NOMO-1 treated with dmso at 0.1 percent for 144 hours (cell line): ENCODE data around the gene G2E3.
"Not testable (repeated sequence)": the region's sequence is repeated elsewhere in the genome, so short reads cannot be mapped to it uniquely, and the experiment has no call there.

ENCODE experiments used
- DNase-seq: peaks from one replicate; lab custom pipeline; 2025; ENCODE audit not compliant: unreplicated experiment; lab: John Stamatoyannopoulos, UW

The G2E3 gene

DNA sequence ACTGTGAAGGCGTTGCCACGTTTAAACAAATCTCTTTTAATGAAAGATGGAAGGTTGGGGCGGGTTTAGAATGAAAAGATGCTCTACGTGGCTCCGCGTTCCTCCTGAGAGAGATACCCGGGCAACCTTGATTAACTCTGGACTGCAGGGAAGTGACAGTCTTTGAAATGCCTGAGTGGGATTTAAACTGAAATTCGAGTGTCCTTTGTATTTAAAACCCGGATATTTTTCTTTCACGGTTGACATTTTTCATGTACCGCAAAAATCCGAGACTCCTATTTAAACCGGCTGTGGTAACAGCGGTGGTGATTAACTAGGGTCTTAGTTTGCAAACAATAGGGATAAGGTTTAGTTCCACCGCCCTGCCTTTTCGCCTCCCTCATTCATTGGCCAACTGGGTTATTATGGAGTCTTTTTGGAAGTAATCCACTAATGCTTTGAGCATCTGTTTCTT lies 707 bp downstream of the G2E3 start:
- DNase-seq: no peak

DNA sequence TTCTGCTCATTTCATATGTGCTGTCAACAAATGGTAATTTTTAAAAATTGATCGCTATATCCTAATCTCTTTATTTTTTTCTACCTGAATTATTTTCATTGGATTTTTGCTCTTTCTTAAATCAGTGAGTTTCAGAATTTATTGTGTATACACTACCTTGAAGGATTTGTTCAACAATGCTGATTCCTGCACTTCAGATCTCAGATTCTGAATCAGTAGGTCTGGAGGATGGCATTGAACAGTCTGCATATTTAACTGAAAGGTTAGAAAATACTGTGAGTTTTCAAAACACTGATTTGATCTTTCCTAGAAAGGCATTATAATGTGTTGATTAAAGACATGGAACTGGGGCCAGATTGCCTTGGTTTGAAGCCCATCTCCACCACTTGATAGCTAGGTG lies 1.6 kb downstream of the G2E3 start:
- DNase-seq: no peak

- no peak for DNase-seq
Measured at GRCh38 chr14:30564235-30564867, 5.4 kb downstream of the G2E3 start.

DNA sequence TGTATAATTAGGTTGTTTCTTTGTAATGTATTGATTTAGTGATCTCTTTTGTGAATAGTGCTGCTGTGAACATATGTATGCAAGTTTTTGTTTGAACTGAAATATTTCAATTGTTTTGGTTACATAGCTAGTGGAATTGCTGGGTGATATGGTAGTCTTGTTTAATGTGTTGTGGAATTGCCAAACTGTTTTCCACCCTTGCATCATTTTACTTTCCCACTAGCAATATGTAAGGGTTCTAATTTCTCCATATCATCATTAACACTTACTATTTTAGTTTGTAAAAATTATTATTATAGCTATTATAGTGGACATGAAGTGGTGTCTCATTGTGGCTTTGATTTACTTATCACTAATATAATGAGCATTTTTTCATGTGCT lies 5.9 kb downstream of the G2E3 start:
- no peak for DNase-seq

DNA sequence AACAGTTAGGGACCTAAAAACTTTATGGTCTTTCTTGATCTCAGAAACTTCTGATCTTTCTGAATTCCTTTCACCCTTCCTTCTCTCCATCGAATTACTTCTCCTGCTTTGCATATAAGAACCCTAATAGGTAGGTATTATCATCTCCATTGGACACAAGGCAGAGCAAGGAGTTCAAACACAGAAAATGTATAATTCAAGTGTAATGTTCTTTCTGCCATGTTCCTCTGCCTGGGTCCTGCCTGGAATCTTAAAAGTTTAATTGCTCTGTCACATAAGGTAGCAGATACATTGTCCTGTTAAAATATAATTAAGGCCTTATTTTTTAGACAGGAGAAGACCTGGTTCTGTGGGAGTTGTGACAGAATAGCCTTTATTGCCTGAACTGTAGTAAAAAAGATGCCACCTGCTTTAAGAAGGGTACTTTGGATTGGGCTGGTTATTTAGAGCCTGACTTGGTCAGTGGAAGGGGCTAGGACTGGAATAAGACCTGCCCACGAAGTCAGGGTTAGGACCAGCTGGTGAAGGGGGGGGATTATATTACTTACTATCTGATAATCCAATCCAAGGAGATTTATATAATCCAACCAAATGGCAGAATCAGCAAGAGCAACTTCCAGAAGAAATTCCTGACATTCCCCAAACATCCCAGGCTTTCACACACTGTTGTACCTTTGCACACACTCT lies 10.4 kb downstream of the G2E3 start:
- DNase-seq: no peak

DNA sequence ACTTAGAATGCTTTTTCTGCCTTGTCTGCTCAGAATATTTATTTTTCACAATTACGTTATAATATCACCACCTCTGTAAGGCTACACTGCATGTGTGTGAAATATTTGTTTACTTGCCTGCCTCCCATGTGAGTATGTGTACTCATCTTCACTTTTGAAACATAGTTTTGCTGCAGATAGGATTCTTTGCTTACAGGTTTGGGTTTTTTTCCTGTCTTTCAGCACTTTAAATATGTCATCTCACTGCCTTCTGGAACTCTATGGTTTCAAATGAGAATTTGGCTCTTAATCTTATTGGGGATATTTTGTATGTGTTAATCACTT lies 10.9 kb downstream of the G2E3 start:
- no peak for DNase-seq

- DNase-seq: no peak
Measured at GRCh38 chr14:30572237-30572636, 13.3 kb downstream of the G2E3 start.

- DNase-seq: no peak
Measured at GRCh38 chr14:30572771-30573170, 13.8 kb downstream of the G2E3 start.

DNA sequence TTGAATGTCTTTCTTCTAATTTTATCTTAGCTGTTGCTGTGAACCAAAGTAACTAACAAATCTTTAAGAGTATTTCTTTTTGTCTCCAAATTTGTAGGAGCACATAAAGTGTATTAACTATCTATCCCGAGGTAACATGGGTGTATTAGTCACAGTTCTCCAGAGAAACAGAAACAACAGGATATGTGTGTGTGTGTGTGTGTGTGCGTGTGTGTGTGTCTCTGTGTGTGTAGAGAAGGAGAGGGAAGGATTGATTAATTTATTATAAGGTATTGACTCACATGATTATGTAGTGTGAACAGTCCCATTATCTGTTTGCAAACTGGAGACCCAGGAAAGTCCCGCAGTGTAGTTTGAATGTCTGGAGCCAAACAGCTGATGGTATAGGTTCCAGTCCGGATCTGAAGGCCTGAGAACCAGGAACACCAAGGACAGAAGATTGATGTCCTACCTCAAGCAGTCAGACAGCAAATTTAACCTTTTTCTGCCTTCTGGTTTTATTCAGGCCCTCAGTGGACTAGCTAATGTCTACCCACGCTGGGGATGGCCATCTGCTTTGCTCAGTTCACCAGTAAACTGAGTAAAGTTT lies 14.4 kb downstream of the G2E3 start:
- DNase-seq: no peak

DNA sequence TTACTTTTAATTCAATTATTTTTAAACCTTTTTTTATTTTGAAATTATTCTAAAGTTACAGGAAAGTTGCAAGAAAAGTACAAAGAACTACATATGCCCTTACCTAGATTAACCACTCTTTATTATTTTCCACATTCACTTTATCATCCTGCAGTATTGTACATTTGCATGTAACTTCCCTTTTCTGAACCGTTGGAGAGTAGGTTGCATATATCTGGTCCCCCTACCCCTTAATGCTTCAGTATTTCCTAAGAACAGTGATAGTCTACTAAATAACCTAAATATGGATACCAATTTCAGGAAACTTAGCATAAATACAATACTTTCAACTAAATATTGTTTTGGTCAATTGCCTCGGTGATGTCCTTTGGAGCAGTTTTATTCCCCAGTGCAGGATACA lies 15.0 kb downstream of the G2E3 start:
- no peak for DNase-seq

DNA sequence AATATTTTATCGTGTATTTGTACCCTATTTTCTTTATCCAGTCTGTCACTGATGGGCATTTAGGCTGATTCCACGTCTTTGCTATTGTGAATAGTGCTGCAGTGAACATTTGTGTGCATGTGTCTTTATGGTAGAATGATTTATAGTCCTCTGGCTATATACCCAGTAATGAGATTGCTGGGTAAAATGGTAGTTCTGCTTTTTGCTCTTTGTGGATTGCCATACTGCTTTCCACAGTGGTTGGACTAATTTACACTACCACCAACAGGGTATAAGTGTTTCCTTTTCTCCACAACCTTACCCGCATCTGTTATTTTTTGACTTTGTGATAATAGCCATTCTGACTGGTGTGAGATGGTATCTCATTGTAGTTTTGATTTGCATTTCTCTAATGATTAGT lies 15.8 kb downstream of the G2E3 start:
- not testable (repeated sequence) for DNase-seq

DNA sequence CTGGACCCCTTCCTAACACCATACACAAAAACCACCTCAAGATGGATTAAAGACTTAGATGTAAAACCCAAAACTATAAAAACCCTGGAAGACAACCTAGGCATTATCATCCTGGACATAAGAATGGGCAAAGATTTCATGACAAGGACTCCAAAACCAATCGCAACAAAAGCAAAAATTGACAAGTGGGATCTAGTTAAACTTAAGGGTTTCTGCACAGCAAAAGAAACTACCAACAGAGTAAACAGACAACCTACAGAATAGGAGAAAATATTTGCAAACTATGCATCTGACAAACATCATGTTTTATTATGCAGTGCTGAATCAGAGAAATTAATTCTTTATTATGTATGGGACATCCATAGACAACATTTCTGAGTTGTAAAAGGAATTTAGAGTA lies 17.4 kb downstream of the G2E3 start:
- not testable (repeated sequence) for DNase-seq

DNA sequence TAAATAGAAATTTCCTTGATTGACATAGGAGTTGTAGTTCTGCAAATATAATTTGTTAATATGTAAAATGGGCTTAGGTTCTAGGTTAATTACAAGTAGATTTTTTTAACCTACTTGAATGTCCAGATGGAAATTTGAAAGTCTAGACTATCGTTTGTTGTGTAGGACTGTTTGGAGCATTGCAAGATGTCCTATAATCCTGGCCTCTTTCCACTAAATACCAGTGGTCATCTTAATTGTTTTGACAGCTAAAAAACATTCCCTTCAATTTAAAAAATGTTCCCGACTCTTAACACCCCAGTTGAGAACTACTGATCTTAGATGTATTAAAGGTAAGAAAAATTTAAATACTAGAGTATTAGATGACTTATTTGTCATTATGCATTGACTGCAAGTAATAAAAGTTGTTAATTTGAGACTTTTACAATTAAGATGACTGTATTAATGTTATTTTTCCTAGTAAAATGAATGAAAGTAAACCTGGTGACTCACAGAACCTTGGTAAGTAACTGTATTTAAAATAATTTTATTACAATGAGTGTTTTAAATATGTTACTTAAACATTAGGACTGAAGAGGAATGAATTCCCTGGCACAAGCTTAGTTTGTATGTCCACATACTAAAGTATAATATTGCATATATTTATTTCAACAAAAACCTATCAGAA lies 21.8 kb downstream of the G2E3 start:
- no peak for DNase-seq

DNA sequence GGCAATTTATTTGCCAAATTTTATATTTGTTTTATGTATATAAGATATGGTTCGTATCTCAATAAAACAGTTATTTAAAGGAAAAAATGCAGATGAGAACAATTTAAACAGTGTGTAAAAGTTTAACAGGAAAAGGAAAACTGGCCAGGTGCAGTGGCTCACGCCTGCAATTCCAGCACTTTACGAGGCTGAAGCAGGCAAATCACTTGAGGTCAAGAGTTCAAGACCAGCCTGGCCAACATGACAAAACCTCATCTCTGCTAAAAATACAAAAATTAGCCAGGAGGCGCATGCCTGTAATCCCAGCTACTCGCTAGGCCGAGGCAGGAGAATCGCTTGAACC lies 22.3 kb downstream of the G2E3 start:
- DNase-seq: no peak

DNA sequence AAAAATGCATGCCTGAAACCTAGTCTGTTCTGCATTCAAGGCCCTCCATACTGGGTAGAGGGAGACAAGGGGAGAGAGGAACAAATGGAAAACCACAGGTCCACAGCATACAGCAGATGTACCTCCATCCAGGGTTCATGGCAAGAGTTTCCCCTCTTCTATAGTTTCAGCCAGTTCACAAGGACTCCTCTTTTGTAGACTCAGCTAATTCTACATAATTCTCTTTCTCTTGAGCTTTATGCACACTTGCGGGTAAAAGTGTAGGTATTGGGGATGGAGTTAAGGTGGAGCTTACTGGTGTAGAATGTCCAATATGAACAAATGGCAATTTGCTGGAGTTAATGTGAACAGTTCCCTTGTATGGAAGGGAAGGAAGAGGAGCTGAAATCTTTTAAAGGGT lies 23.4 kb downstream of the G2E3 start:
- DNase-seq: no peak

GRCh38 chr14:30584058-30584630 lies 25.2 kb downstream of the G2E3 start:
- DNase-seq: no peak

DNA sequence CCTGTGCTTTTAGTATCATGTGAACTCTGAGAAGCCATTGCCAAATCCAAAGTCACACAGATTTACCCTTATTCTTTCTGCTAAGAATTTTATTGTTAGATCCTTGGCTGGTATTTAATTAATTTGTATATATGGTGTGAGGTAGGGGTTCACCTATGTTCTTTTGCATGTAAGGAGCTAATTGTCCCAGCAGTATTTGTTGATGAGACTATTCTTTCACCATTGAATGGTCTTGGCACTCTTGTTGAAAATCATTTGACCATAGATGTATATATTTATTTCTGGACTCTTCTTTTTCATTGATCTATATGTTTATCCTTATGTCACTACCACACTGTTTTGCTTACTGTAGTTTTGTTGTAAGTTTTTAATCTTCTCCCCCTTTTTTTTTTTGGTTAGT lies 26.2 kb downstream of the G2E3 start:
- no peak for DNase-seq

DNA sequence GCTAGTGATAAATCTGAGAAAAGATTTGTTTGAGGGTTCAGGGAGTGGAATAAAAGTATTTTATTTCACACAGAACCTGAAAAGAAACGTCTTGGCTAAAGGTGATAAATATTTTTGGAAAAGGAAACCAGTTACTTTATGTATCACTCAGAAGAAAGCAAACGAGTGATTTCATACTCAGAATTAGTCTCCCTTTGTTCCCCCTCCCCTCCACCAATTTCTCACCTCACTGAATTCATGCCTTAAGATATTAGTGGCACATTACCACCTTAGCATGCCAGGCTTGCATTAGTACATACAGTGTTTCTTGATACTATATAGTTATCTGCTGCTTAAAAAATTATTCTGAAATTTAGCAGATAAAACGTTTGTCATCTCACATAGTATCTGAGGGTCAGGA lies 28.2 kb downstream of the G2E3 start:
- DNase-seq: no peak

DNA sequence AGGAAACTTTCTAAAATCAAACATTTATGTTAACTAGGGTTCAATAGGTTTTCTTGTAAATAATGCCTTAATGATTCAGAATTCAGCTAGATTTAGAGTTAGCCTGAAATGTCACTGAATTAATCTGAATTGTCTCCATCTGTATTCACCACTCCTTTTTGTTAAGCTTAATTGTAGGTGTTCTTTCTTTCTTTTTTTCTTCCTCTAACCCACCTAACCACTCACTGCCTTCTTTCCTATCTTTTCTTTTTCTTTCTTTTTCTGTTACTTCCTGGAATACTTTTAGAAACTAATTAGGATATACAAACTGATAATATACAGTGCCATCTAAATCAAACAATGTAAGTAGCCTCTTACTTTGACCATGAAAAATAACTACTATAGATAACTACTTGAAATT lies 29.9 kb downstream of the G2E3 start:
- DNase-seq: no peak

DNA sequence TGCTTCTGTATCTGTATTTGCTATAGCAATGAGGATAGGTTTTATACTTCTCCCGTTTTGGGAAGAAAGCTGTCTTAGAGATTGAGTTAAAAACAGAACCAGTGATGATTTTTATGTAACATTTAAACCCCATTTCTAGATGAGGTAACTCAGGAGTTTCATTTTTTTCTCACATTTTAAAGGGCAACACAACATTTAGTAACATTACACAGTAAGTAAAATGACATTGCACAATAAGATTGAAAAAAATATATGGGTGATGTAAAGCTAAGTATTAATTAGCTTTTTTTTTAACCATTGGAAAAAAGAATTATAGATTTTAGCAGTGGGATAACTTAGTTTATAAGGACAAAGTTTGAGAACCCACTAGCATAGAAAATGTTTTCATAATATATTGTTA lies 38.0 kb downstream of the G2E3 start:
- DNase-seq: no peak

- DNase-seq: no peak
Measured at GRCh38 chr14:30597504-30597903, 38.5 kb downstream of the G2E3 start.
